Endodermal cell (in vitro differentiated cells): ENCODE measurements around the gene RAB11B. TPM values are rescaled to one million over a fixed set of nuclear protein-coding genes. Genes with fewer than 3 reads are reported as not detected.

Source experiments
- DNase-seq: peaks from one replicate; pipeline ENCODE4 v3.0.0-alpha.2; 2017
- H3K27ac ChIP-seq: 2 replicates; pipeline ENCODE4 v1.5.1; 2013; ENCODE audit warnings: mild to moderate bottlenecking, low read depth, low read length, moderate library complexity
- H3K27me3 ChIP-seq: 2 replicates; pipeline ENCODE4 v1.6.1; 2013; ENCODE audit warnings: mild to moderate bottlenecking, low read length, moderate library complexity; ENCODE audit not compliant: insufficient read depth, control insufficient read depth, poor library complexity, severe bottlenecking
- H3K36me3 ChIP-seq: 2 replicates; pipeline ENCODE4 v1.7.0; 2013; ENCODE audit warnings: mild to moderate bottlenecking, low read length, moderate library complexity; ENCODE audit not compliant: control insufficient read depth, insufficient read depth
- H3K4me1 ChIP-seq: one replicate; pipeline ENCODE4 v1.7.0; 2013; ENCODE audit warnings: low read length; ENCODE audit not compliant: control insufficient read depth, insufficient read depth
- H3K4me3 ChIP-seq: 2 replicates; pipeline ENCODE4 v1.5.1; 2013; ENCODE audit warnings: mild to moderate bottlenecking, low read length, moderate library complexity
- H3K9ac ChIP-seq: 2 replicates; pipeline ENCODE4 v1.6.1; 2013; ENCODE audit warnings: mild to moderate bottlenecking, low read length, moderate library complexity; ENCODE audit not compliant: poor library complexity, severe bottlenecking; ENCODE audit errors: extremely low read depth
- H3K9me3 ChIP-seq: 2 replicates; pipeline ENCODE4 v1.6.1; 2013; ENCODE audit warnings: mild to moderate bottlenecking, low read length, moderate library complexity; ENCODE audit not compliant: control insufficient read depth
- H3K27ac Mint-ChIP-seq: 2 replicates; pipeline ENCODE4 v1.8.0; 2020; ENCODE audit warnings: mixed read lengths
- H3K27me3 Mint-ChIP-seq: 2 replicates; pipeline ENCODE4 v1.8.0; 2021; ENCODE audit warnings: mild to moderate bottlenecking, mixed read lengths; ENCODE audit not compliant: insufficient read depth
- H3K36me3 Mint-ChIP-seq: 2 replicates; pipeline ENCODE4 v1.8.0; 2020; ENCODE audit warnings: low read depth, mixed read lengths
- H3K4me1 Mint-ChIP-seq: 2 replicates; pipeline ENCODE4 v1.8.0; 2020; ENCODE audit warnings: mixed read lengths
- H3K4me3 Mint-ChIP-seq: 2 replicates; pipeline ENCODE4 v1.8.0; 2020; ENCODE audit warnings: mild to moderate bottlenecking, moderate library complexity, mixed read lengths
- H3K9me3 Mint-ChIP-seq: 2 replicates; pipeline ENCODE4 v1.8.0; 2020; ENCODE audit warnings: mild to moderate bottlenecking, mixed read lengths
- WGBS, 2 experiments: methylation state at CpG; one replicate each; pipeline versions ENCODE4 v1.1.5 to v1.1.7; 2013; ENCODE audit warnings: missing lambda C conversion rate in 2 of 2, mixed read lengths in 1 of 2; ENCODE audit not compliant: insufficient coverage in 1 of 2, insufficient read length in 1 of 2; 5-methylcytosine and 5-hydroxymethylcytosine counted together
- total RNA-seq, 2 donors: library from RNA; stranded (reverse); fragmentation: NEBNext Ultra II Directional in 1 of 2; extraction: Animal tissue kit (Norgen Biotek cat#: 25700) in 1 of 2; gene quantifications; 2 replicates in 1 of 2; 3 replicates in 1 of 2; pipeline ENCODE4 v1.2.1, GENCODE V29; 2021
- TF ChIP-seq, protein P1 (sequence below): fragments of 200-600 bp; sonication (generic); conservative IDR thresholded peaks from 2 replicates; pipeline ENCODE4 v1.5.0; 2021; ENCODE audit warnings: antibody characterized with exemption, mild to moderate bottlenecking

Gene RAB11B
- total RNA-seq, 2 donors from 2014 or later: 137 to 146 TPM

DNA sequence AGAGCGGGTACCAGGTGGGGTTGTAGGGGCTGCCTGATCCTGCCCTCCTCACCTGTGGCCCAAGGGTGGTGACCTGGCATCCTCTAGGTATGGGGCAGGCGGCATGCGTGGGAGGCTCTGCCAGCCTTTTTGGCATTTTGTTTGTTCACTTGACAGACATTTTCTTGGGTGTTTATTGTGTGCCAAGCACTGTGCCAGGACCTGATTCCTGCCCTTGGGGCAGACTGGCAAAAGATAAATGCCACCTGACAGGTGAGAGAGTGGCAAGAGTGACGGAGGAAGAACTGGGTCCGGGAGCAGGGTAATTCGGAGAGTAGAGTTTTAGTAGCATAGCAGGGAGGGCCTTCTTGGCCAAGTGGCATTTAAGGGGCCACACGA is 6.0 kb downstream of the RAB11B start:
- peaks cover 37% of the 10 kb centered on the region for H3K36me3 Mint-ChIP-seq
- WGBS, 2 experiments: 76 to 81% methylated on average over 7 of the region's 7 CpGs
- peaks cover 8% of the 10 kb centered on the region for H3K4me1 Mint-ChIP-seq
- no peak overlapping the region for H3K4me3 Mint-ChIP-seq
- no peak for DNase-seq
- Histone ChIP-seq H3K27ac (no peak overlapping the region), H3K9ac (no peak overlapping the region), H3K4me3 (no peak overlapping the region), H3K9me3 (no peaks in the 10 kb centered on the region), H3K4me1 (peaks cover 9% of the 10 kb centered on the region), H3K27me3 (no peaks in the 10 kb centered on the region), H3K36me3 (peaks cover 13% of the 10 kb centered on the region)
- H3K9me3 Mint-ChIP-seq: no peaks in the 10 kb centered on the region
- TF ChIP-seq, protein P1, sequence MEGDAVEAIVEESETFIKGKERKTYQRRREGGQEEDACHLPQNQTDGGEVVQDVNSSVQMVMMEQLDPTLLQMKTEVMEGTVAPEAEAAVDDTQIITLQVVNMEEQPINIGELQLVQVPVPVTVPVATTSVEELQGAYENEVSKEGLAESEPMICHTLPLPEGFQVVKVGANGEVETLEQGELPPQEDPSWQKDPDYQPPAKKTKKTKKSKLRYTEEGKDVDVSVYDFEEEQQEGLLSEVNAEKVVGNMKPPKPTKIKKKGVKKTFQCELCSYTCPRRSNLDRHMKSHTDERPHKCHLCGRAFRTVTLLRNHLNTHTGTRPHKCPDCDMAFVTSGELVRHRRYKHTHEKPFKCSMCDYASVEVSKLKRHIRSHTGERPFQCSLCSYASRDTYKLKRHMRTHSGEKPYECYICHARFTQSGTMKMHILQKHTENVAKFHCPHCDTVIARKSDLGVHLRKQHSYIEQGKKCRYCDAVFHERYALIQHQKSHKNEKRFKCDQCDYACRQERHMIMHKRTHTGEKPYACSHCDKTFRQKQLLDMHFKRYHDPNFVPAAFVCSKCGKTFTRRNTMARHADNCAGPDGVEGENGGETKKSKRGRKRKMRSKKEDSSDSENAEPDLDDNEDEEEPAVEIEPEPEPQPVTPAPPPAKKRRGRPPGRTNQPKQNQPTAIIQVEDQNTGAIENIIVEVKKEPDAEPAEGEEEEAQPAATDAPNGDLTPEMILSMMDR: no peak
- peak overlapping the region; percentile 70 for H3K27ac Mint-ChIP-seq
- H3K27me3 Mint-ChIP-seq: no peaks in the 10 kb centered on the region

DNA sequence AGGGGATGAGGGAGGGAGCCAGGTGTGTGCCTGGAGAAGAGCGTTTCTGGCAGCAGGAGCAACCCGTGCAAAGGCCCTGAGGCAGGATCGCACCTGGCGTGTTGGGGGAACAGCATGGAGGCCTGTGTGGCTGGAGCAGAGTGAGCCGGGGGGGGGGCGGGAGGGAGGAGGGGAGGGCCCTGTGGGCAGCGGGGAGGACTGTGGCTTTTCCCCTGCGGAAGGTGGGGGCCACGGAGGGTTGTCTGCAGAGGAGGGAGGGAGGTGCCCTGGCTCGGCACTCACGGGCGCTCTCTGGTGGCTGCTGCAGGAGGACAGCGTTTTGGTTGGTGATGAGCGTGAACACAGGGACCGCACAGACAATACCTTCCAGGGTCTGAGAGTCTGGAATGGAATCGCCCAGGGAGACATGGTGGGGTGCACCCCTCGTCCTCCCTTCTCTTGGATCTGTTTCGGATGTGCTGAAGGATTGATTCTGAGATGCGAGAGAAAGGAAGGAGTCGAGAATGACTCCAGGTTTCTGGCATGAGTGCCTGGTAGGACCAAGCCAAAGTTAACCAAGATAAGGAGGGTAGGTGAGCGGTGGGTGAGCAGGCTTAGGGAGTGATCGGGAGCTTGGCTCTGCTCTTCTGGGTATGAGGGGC is 6.5 kb downstream of the RAB11B start:
- Histone ChIP-seq H3K4me3 (no peak overlapping the region), H3K4me1 (peaks cover 3% of the 10 kb centered on the region), H3K27me3 (no peaks in the 10 kb centered on the region), H3K27ac (no peak overlapping the region), H3K9me3 (no peaks in the 10 kb centered on the region), H3K36me3 (peaks cover 13% of the 10 kb centered on the region), H3K9ac (no peak overlapping the region)
- TF ChIP-seq, protein P1: peak; percentile 83
- Mint-ChIP-seq H3K27ac (peak overlapping the region; percentile 82), H3K9me3 (no peaks in the 10 kb centered on the region), H3K4me1 (peaks cover 8% of the 10 kb centered on the region), H3K27me3 (no peaks in the 10 kb centered on the region), H3K36me3 (peaks cover 38% of the 10 kb centered on the region), H3K4me3 (no peak overlapping the region)
- peak; percentile 92 for DNase-seq
- WGBS, 2 experiments: 74 to 75% methylated on average over 10 to 22 of the region's 22 CpGs

DNA sequence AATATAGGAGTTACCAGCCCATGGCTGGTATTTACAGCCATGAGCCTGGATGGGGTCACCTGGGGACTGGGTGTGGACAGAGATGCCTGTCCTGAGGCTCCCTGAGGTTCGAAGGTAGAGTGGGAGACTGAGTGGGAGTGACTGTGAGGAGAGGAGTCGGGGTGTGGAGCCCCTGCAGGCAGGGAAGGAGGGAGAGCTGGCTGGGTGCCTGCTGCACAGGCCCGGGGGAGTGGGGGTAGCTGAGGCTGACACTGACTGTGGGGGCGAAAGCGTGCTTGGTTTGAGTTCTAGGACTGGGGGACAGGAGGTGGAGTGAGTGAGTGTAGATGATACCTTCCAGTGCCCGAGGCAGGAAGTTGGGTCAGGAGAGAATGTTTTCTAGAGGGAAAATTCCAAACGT is 7.1 kb downstream of the RAB11B start:
- H3K4me3 Mint-ChIP-seq: no peak overlapping the region
- H3K36me3 ChIP-seq: peaks cover 18% of the 10 kb centered on the region
- no peak for DNase-seq
- no peak overlapping the region for H3K4me3 ChIP-seq
- peaks cover 43% of the 10 kb centered on the region for H3K36me3 Mint-ChIP-seq
- no peak overlapping the region for H3K9ac ChIP-seq
- no peaks in the 10 kb centered on the region for H3K27me3 Mint-ChIP-seq
- H3K9me3 Mint-ChIP-seq: no peaks in the 10 kb centered on the region
- H3K27ac ChIP-seq: no peak overlapping the region
- peaks cover 8% of the 10 kb centered on the region for H3K4me1 Mint-ChIP-seq
- WGBS, 2 experiments: 95 to 100% methylated on average over 4 to 7 of the region's 7 CpGs
- H3K4me1 ChIP-seq: no peaks in the 10 kb centered on the region
- no peaks in the 10 kb centered on the region for H3K9me3 ChIP-seq
- H3K27ac Mint-ChIP-seq: peak overlapping the region; percentile 82
- TF ChIP-seq, protein P1: no peak
- H3K27me3 ChIP-seq: no peaks in the 10 kb centered on the region
